HCT116 (cell line): ENCODE results near the gene ATP6AP1.
"Not testable (repeated sequence)": the region's sequence is repeated elsewhere in the genome, so short reads cannot be mapped to it uniquely, and the experiment has no call there.

Source experiments
- CEBPB ChIP-seq: IDR thresholded peaks from 2 replicates; pipeline ENCODE4 v1.6.1; 2012; ENCODE audit warnings: low read depth
- EZH2 ChIP-seq: fragments of 200-600 bp; sonication (generic); IDR thresholded peaks from 2 replicates; pipeline ENCODE4 v1.6.1; 2017; ENCODE audit warnings: antibody characterized with exemption, mixed run types
- EZH2phosphoT487 ChIP-seq: fragments of 200-600 bp; IDR thresholded peaks from 2 replicates; pipeline ENCODE4 v1.6.1; 2018; ENCODE audit warnings: antibody characterized with exemption, borderline replicate concordance
- JUND ChIP-seq: IDR thresholded peaks from 2 replicates; pipeline ENCODE4 v1.6.1; 2012
- POLR2A ChIP-seq: IDR thresholded peaks from 2 replicates; pipeline ENCODE4 v1.7.0; 2011; ENCODE audit warnings: borderline replicate concordance; ENCODE audit not compliant: insufficient read depth, insufficient read length; ENCODE audit errors: extremely low read depth
- POLR2AphosphoS5 ChIP-seq: IDR thresholded peaks from 2 replicates; pipeline ENCODE4 v1.6.1; 2011; ENCODE audit warnings: mild to moderate bottlenecking, low read depth, low read length, moderate library complexity
- SIN3A ChIP-seq: IDR thresholded peaks from 2 replicates; pipeline ENCODE4 v1.6.1; 2012; ENCODE audit warnings: low read depth
- ZNF274 ChIP-seq: fragments of 200-500 bp; sonication (Bioruptor generic); IDR thresholded peaks from 2 replicates; pipeline ENCODE4 v1.6.1; 2014; ENCODE audit warnings: mild to moderate bottlenecking, low read depth, low read length, inconsistent platforms
- TF ChIP-seq, protein P1 (sequence below), 3 experiments: fragments of 200-600 bp in 1 of 3; sonication (generic) in 1 of 3; IDR thresholded peaks in 2 of 3; conservative IDR thresholded peaks in 1 of 3; 2 replicates each; pipeline ENCODE4 v1.5.1; 2012 to 2017; ENCODE audit warnings: low read depth in 2 of 3, low read length in 2 of 3, antibody characterized with exemption in 1 of 3, borderline replicate concordance in 1 of 3, control low read depth in 1 of 3, mild to moderate bottlenecking in 1 of 3, mixed read lengths in 1 of 3, mixed run types in 1 of 3, moderate library complexity in 1 of 3; ENCODE audit not compliant: insufficient read depth in 1 of 3

DNA sequence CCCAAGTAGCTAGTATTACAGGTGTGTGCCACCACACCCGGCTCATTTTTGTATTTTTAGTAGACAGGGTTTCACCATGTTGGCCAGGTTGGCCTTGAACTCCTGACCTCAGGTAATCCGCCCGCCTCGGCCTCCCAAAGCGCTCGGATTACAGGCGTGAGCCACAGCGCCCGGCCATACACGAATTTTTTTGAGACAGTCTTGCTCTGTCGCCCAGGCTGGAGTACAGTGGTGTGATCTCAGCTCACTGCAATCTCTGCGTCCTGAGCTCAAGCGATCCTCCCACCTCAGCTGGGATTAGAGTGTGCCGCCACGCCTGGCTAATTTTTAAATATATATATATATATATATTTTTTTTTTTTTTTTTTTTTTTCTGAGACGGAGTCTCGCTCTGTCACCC is 32.1 kb upstream of the ATP6AP1 start:
- not testable (repeated sequence) for TF ChIP-seq SIN3A, POLR2AphosphoS5, JUND, EZH2phosphoT487, EZH2, ZNF274, POLR2A, CEBPB
- TF ChIP-seq, protein P1, sequence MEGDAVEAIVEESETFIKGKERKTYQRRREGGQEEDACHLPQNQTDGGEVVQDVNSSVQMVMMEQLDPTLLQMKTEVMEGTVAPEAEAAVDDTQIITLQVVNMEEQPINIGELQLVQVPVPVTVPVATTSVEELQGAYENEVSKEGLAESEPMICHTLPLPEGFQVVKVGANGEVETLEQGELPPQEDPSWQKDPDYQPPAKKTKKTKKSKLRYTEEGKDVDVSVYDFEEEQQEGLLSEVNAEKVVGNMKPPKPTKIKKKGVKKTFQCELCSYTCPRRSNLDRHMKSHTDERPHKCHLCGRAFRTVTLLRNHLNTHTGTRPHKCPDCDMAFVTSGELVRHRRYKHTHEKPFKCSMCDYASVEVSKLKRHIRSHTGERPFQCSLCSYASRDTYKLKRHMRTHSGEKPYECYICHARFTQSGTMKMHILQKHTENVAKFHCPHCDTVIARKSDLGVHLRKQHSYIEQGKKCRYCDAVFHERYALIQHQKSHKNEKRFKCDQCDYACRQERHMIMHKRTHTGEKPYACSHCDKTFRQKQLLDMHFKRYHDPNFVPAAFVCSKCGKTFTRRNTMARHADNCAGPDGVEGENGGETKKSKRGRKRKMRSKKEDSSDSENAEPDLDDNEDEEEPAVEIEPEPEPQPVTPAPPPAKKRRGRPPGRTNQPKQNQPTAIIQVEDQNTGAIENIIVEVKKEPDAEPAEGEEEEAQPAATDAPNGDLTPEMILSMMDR (IDR thresholded peaks at IDR 0.05 in 2 of 3, conservative IDR thresholded peaks at IDR 0.05 in 1 of 3; ENCODE audit: borderline replicate concordance in 1 of 3, insufficient read depth in 1 of 3, low read depth in 2 of 3, low read length in 2 of 3): not testable (repeated sequence)
